Subcutaneous abdominal adipose tissue (tissue), 5 donors: ENCODE measurements around the gene ZNF556.

ENCODE experiments used
- H3K27ac ChIP-seq: one replicate; pipeline ENCODE4 v1.7.0; 2013; ENCODE audit warnings: low read depth, mild to moderate bottlenecking, inconsistent platforms, low read length, moderate library complexity
- H3K27me3 ChIP-seq, 5 donors: one replicate each; pipeline ENCODE4 v1.7.0; 2013; ENCODE audit warnings: low read length in 5 of 5, inconsistent platforms in 1 of 5; ENCODE audit not compliant: control insufficient read depth in 5 of 5, insufficient read depth in 4 of 5
- H3K36me3 ChIP-seq, 5 donors: one replicate each; pipeline ENCODE4 v1.7.0; 2013; ENCODE audit warnings: low read length in 5 of 5; ENCODE audit not compliant: control insufficient read depth in 5 of 5, insufficient read depth in 5 of 5
- H3K4me1 ChIP-seq, 5 donors: one replicate each; pipeline ENCODE4 v1.7.0; 2013; ENCODE audit warnings: low read length in 5 of 5, mild to moderate bottlenecking in 3 of 5, moderate library complexity in 1 of 5; ENCODE audit not compliant: control insufficient read depth in 5 of 5, insufficient read depth in 5 of 5
- H3K4me3 ChIP-seq, 5 donors: one replicate each; pipeline ENCODE4 v1.7.0; 2013; ENCODE audit warnings: low read length in 5 of 5, low read depth in 1 of 5
- H3K9ac ChIP-seq, 5 donors: one replicate each; pipeline ENCODE4 v1.7.0; 2013; ENCODE audit warnings: low read length in 5 of 5, mild to moderate bottlenecking in 4 of 5, moderate library complexity in 3 of 5
- H3K9me3 ChIP-seq, 5 donors: one replicate each; pipeline ENCODE4 v1.7.0; 2013; ENCODE audit warnings: low read length in 5 of 5; ENCODE audit not compliant: control insufficient read depth in 5 of 5
- donor health status: healthy.
- donor health status: healthy.
- donor health status: healthy.
- donor health status: healthy.
- donor health status: healthy.

Gene ZNF556

DNA sequence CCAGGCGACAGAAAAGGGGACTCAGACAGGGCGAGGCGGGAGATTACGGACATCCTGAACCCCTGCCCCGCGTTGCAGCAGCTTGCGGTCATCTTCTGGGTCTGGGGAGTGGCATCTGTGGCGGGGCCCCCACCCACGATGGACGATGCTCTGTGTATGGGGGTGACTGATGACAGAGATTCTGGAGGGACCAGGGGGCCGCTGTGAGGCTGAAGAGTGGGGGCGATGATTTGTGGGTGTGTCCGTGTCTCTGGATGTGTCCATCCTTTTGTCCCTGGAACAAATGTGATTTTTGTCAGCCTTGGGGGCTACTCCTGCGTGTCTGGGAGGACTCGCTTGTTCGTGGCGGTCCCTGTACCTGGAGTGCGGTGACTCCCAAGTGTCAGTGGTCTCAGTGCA lies 59.9 kb downstream of the ZNF556 start:
- H3K9me3 ChIP-seq: peaks cover 0 to 8% (median 7%) of the 10 kb centered on the region in 5 donors
- no peaks in the 10 kb centered on the region for H3K27me3 ChIP-seq
- H3K4me1 ChIP-seq: peaks cover 0 to 12% (median 4%) of the 10 kb centered on the region in 5 donors
- H3K36me3 ChIP-seq: peaks cover 0 to 4% (median 0%) of the 10 kb centered on the region in 5 donors
- no peak overlapping the region for H3K9ac ChIP-seq
- no peak overlapping the region for H3K27ac ChIP-seq
- no peak overlapping the region for H3K4me3 ChIP-seq
